OCI-LY1 (cell line): ENCODE data around the gene ILDR1.
A peak's percentile ranks its signal among the peaks of the same experiment; 100 is the strongest.

Experiments
- H2AFZ ChIP-seq: fragments of 200-600 bp; sonication (generic), shearing (Covaris generic); 2 replicates; pipeline ENCODE4 v1.6.0; 2014; ENCODE audit warnings: antibody characterized with exemption, mild to moderate bottlenecking, low read length
- H3F3A ChIP-seq: fragments of 200-600 bp; sonication (generic), shearing (Covaris generic); 2 replicates; pipeline ENCODE4 v1.6.0; 2014; ENCODE audit warnings: mild to moderate bottlenecking, antibody characterized with exemption, low read length, moderate library complexity; ENCODE audit not compliant: insufficient read depth
- H3K27ac ChIP-seq: fragments of 200-600 bp; sonication (generic); 2 replicates; pipeline ENCODE4 v1.5.1; 2014; ENCODE audit warnings: low read length, mixed run types, mild to moderate bottlenecking, low read depth; ENCODE audit not compliant: poor library complexity, severe bottlenecking
- H3K27me3 ChIP-seq: fragments of 200-600 bp; sonication (generic); 2 replicates; pipeline ENCODE4 v1.6.0; 2014; ENCODE audit warnings: antibody characterized with exemption, mild to moderate bottlenecking, low read length, moderate library complexity; ENCODE audit not compliant: insufficient read depth
- H3K36me3 ChIP-seq: fragments of 200-600 bp; sonication (generic); 2 replicates; pipeline ENCODE4 v1.6.1; 2014; ENCODE audit warnings: mild to moderate bottlenecking, antibody characterized with exemption, low read length, moderate library complexity, mixed read lengths; ENCODE audit not compliant: insufficient read depth
- H3K4me1 ChIP-seq: fragments of 200-600 bp; sonication (generic); 2 replicates; pipeline ENCODE4 v1.5.1; 2014; ENCODE audit warnings: mild to moderate bottlenecking, low read length, moderate library complexity; ENCODE audit not compliant: insufficient read depth, severe bottlenecking
- H3K4me2 ChIP-seq: fragments of 200-600 bp; sonication (generic), shearing (Covaris generic); 2 replicates; pipeline ENCODE4 v1.6.1; 2014; ENCODE audit warnings: low read length
- H3K4me3 ChIP-seq: fragments of 200-600 bp; sonication (generic); 2 replicates; pipeline ENCODE4 v1.5.1; 2014; ENCODE audit warnings: low read length, low read depth, mild to moderate bottlenecking, mixed read lengths; ENCODE audit not compliant: poor library complexity, severe bottlenecking
- H3K79me2 ChIP-seq: fragments of 200-600 bp; shearing (Covaris generic); 2 replicates; pipeline ENCODE4 v1.6.1; 2016; ENCODE audit warnings: mixed run types, low read length, mixed read lengths; ENCODE audit not compliant: insufficient read depth
- H3K9ac ChIP-seq: fragments of 200-600 bp; sonication (generic), shearing (Covaris generic); 2 replicates; pipeline ENCODE4 v1.6.1; 2014; ENCODE audit warnings: mild to moderate bottlenecking, low read length, mixed read lengths
- H3K9me2 ChIP-seq: fragments of 200-600 bp; sonication (generic), shearing (Covaris generic); 2 replicates; pipeline ENCODE4 v1.6.1; 2014; ENCODE audit warnings: low read depth, mild to moderate bottlenecking, low read length, mixed read lengths
- H3K9me3 ChIP-seq: fragments of 200-600 bp; shearing (Covaris generic); 2 replicates; pipeline ENCODE4 v1.6.1; 2014; ENCODE audit warnings: low read length, mixed read lengths
- H4K20me1 ChIP-seq: fragments of 200-600 bp; sonication (generic), shearing (Covaris generic); 2 replicates; pipeline ENCODE4 v1.6.0; 2016; ENCODE audit warnings: mild to moderate bottlenecking, low read length; ENCODE audit not compliant: insufficient read depth
- CTCF ChIP-seq: fragments of 200-600 bp; sonication (generic), shearing (Covaris generic); IDR thresholded peaks from 2 replicates; pipeline ENCODE4 v1.5.1; 2017; ENCODE audit warnings: mild to moderate bottlenecking, antibody characterized with exemption, low read length, moderate library complexity, mixed read lengths
- EZH2 ChIP-seq: fragments of 200-600 bp; sonication (generic), shearing (Covaris generic); IDR thresholded peaks from 2 replicates; pipeline ENCODE4 v1.8.0; 2017; ENCODE audit warnings: borderline replicate concordance, mixed run types, mild to moderate bottlenecking, antibody characterized with exemption, low read length, moderate library complexity, mixed read lengths

ILDR1 gene

DNA sequence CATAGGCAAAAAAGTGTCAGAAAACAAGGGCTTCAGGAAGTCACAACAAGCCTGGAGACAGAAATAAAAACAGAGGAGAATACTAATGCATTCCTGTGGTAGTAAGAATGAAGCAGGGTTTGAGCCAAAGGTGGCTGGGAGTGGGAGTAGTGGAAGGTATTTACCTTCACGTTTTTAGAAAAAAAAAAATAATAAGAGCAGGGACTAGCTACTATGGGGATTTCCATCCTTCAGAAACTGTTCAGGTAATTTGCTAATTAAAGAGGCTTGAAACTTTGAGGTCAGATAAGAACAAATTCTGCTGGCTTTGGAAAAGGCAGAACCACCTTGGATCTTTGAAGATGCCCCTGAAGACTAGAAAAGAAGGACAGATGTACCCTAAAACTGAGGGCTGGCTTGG lies 18.4 kb downstream of the ILDR1 start:
- H3K9me3 ChIP-seq: no peaks in the 10 kb centered on the region
- TF ChIP-seq EZH2 (no peak), CTCF (no peak)
- no peaks in the 10 kb centered on the region for H4K20me1 ChIP-seq
- no peaks in the 10 kb centered on the region for H3K79me2 ChIP-seq
- H3K4me2 ChIP-seq: peak overlapping the region; percentile 32
- peaks cover 52% of the 10 kb centered on the region for H3K4me1 ChIP-seq
- no peaks in the 10 kb centered on the region for H3K9me2 ChIP-seq
- H3K27me3 ChIP-seq: no peaks in the 10 kb centered on the region
- no peak overlapping the region; the same call in 1 of the 2 replicates for H3K9ac ChIP-seq
- peak overlapping the region; percentile 24 for H3K27ac ChIP-seq
- H3K4me3 ChIP-seq: no peak overlapping the region
- H2AFZ ChIP-seq: no peak overlapping the region
- peaks cover 15% of the 10 kb centered on the region; the same call in 1 of the 2 replicates for H3K36me3 ChIP-seq
- no peaks in the 10 kb centered on the region for H3F3A ChIP-seq

DNA sequence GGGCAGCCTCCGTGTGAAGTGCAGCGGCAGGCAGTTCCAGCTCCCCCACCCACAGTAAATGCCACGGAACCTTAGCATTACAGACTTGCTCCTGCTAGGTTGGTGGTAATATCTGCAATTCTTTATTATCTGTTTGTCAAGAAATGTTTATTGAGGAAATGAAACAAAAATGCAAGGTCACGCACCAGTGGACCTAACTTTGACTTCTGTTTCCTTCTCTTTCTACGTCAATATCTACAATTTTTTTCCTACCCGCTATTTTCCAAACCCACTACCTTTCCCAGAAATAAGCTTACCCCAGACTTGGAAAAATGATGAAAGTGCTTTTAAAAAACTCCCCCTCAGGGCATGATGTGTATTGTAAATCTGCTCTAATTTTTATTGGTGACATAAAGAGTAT lies 18.9 kb downstream of the ILDR1 start:
- Histone ChIP-seq H3K27ac (peak overlapping the region; percentile 24), H3K9me2 (no peaks in the 10 kb centered on the region), H3K9ac (peak overlapping the region; percentile 0; the same call in 1 of the 2 replicates), H3K36me3 (peaks cover 16% of the 10 kb centered on the region; the same call in 1 of the 2 replicates), H4K20me1 (no peaks in the 10 kb centered on the region), H3K79me2 (no peaks in the 10 kb centered on the region), H2AFZ (no peak overlapping the region), H3K9me3 (no peaks in the 10 kb centered on the region), H3K4me3 (peak overlapping the region; percentile 1), H3F3A (no peaks in the 10 kb centered on the region), H3K4me1 (peaks cover 57% of the 10 kb centered on the region), H3K4me2 (peak overlapping the region; percentile 32), H3K27me3 (no peaks in the 10 kb centered on the region)
- no peak for TF ChIP-seq EZH2
- TF ChIP-seq CTCF: no peak

DNA sequence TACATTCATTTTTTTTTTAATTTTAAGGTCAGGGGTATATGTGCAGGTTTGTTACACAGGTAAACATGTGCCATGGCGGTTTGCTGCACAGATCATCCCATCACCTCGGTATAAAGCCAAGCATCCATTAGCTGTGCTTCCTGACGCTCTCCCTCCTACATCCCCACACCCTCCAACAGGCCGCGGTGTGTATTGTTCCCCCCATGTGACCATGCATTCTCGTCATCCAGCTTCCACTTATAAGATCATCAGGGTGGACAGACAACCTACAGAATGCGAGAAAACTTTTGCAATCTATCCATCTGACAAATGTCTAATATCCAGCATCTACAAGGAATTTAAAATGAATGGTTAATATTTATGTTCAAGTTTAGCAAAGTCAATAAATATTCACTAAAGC lies 19.4 kb downstream of the ILDR1 start:
- Histone ChIP-seq H3K27me3 (no peaks in the 10 kb centered on the region), H3F3A (no peaks in the 10 kb centered on the region), H4K20me1 (no peaks in the 10 kb centered on the region), H3K79me2 (no peaks in the 10 kb centered on the region), H3K4me3 (peak overlapping the region; percentile 1), H3K36me3 (peaks cover 16% of the 10 kb centered on the region; the same call in 1 of the 2 replicates), H2AFZ (no peak overlapping the region), H3K4me2 (peak overlapping the region; percentile 32), H3K9me3 (no peaks in the 10 kb centered on the region), H3K9me2 (no peaks in the 10 kb centered on the region), H3K27ac (peak overlapping the region; percentile 24), H3K4me1 (peaks cover 62% of the 10 kb centered on the region), H3K9ac (peak overlapping the region; percentile 0; the same call in 1 of the 2 replicates)
- TF ChIP-seq EZH2: no peak
- TF ChIP-seq CTCF: no peak
